ENCODE data around the gene HIGD2B. TPM values are rescaled to one million over a fixed set of nuclear protein-coding genes. Genes with fewer than 3 reads are reported as not detected.
"Not testable (repeated sequence)": the region's sequence is repeated elsewhere in the genome, so short reads cannot be mapped to it uniquely, and the experiment has no call there.

HIGD2B gene
- total and polyA plus RNA-seq, 11 donors = 0.23 TPM; not detected in 10

DNA sequence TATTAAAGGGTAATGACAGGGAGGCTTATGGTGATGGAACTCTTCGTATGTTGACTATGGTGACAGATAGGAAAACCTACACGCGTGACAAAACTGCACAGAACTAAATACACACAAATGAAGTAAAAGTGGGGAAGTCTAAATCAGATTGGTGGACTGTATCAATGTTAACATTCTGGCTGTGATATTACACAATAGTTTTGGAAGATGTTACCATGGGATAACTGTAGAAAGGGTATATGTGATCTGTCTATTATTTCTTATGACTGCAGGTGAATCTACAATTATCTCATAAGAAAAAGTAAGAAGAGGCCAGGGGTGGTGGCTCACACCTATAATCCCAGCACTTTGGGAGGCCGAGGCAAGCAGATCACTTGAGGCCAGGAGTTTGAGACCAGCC, 9.1 kb downstream of the HIGD2B start:
- 79 to 89% (median 88%) methylated on average over 4 of the region's 4 CpGs for WGBS, 4 donors
- H3K36me3 ChIP-seq = no peaks in the 10 kb centered on the region
- H3K4me1 ChIP-seq = no peaks in the 10 kb centered on the region
- H3K4me3 ChIP-seq = no peak overlapping the region
- H3K9me3 ChIP-seq = no peaks in the 10 kb centered on the region
- no peak for DNase-seq
- peaks cover 0 to 56% (median 15%) of the 10 kb centered on the region in 9 donors for H3K27me3 ChIP-seq
- no peak overlapping the region for H3K27ac ChIP-seq
- intact Hi-C loops (cut with DNase I) = loop anchor here in 4 of 10 donors (10.0 kb wide), 1 partner anchor 72 kb away; no protein-coding TSS in a partner anchor
- TF ChIP-seq, protein P1, sequence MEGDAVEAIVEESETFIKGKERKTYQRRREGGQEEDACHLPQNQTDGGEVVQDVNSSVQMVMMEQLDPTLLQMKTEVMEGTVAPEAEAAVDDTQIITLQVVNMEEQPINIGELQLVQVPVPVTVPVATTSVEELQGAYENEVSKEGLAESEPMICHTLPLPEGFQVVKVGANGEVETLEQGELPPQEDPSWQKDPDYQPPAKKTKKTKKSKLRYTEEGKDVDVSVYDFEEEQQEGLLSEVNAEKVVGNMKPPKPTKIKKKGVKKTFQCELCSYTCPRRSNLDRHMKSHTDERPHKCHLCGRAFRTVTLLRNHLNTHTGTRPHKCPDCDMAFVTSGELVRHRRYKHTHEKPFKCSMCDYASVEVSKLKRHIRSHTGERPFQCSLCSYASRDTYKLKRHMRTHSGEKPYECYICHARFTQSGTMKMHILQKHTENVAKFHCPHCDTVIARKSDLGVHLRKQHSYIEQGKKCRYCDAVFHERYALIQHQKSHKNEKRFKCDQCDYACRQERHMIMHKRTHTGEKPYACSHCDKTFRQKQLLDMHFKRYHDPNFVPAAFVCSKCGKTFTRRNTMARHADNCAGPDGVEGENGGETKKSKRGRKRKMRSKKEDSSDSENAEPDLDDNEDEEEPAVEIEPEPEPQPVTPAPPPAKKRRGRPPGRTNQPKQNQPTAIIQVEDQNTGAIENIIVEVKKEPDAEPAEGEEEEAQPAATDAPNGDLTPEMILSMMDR (IDR thresholded peaks at IDR 0.05) = no peak
- TF ChIP-seq POLR2A (IDR thresholded peaks at IDR 0.05) = no peak
- no peak for ATAC-seq

DNA sequence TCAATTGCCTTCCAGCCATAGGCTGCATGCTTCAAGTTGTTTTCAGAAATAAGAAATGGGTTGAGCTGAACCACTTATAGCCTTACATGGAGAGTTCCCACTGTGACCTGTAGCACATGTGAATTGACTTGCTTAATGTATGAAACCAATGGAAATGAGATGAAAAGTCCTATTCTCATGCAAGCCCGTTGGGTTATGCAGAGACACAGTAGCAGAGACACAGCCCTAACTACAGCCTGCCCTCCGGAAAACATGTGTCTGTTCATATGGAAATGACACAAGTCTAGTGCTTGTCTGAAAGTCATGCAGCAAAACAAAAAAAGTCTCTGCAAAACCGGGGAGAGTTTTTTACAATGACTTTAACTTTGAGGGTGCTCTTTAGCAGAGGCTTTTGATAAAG, 14.5 kb downstream of the HIGD2B start:
- DNase-seq (no peak), ATAC-seq (no peak)
- Histone ChIP-seq H3K4me1 (peaks cover 0 to 7% (median 0%) of the 10 kb centered on the region in 12 donors), H3K27ac (no peak overlapping the region), H3K36me3 (no peaks in the 10 kb centered on the region), H3K9me3 (no peaks in the 10 kb centered on the region), H3K27me3 (peaks cover 0 to 34% (median 6%) of the 10 kb centered on the region in 9 donors), H3K4me3 (no peak overlapping the region)
- 19 to 26% (median 24%) methylated on average over 3 of the region's 3 CpGs for WGBS, 4 donors
- TF ChIP-seq POLR2A (IDR thresholded peaks at IDR 0.05) = no peak
- TF ChIP-seq, protein P1 (IDR thresholded peaks at IDR 0.05) = no peak
- intact Hi-C loops (cut with DNase I) = loop anchor here in 6 of 10 donors (2.0 to 10.0 kb wide), 3 partner anchors 67 to 74 kb away; no protein-coding TSS in a partner anchor

DNA sequence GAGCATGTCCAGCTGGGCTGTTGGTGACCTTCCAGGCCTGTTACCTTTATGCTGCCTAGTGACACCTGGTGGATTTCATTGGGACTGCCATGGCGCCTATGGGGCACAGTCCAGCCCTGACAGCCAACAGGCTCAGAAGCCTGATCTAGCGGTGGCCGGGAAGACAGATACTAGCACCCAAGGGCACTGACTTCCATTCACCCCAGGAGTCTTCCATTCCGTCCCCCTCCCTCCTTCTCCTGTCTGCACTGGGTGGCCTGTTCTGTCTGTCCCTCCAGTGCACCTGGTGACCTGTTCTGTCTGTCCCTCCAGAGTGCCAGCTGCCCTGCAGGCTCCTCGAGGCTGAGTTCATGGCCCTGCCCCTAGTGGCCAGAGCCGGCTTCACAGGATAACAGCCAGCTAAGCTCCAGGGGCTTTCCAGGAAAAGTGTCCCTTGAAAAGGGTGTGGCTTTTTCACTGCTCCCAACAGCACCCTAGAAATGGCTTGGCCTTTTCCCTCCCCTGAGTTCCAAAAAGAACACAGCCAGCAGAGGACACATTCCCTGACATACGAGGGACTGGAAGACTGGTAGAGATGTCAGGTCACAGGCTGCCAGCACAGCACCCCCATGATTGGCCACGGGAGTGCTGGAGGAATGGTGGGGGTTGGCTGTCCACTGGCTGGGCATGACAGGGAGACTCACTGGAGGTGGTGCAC, 15.2 kb downstream of the HIGD2B start:
- WGBS, 4 donors = 5 to 11% (median 7%) methylated on average over 8 of the region's 8 CpGs
- H3K4me3 ChIP-seq = peak overlapping the region in 8 of 12 donors; percentile 11 to 44 (median 34)
- TF ChIP-seq, protein P1 (IDR thresholded peaks at IDR 0.05) = peak in 11 of 12 donors; percentile 55 to 76 (median 67)
- intact Hi-C loops (cut with DNase I) = loop anchor here in 6 of 10 donors (2.0 to 10.0 kb wide), 3 partner anchors 66 to 74 kb away; no protein-coding TSS in a partner anchor
- not testable (repeated sequence) for H3K4me1 ChIP-seq, H3K36me3 ChIP-seq, H3K9me3 ChIP-seq
- H3K27me3 ChIP-seq = peaks cover 0 to 26% (median 6%) of the 10 kb centered on the region in 9 donors
- ATAC-seq (peak; percentile 92 to 99 (median 98)), DNase-seq (peak; percentile 64 to 85 (median 73))
- peak overlapping the region in 3 of 12 donors; percentile 33 to 57 (median 42) for H3K27ac ChIP-seq

DNA sequence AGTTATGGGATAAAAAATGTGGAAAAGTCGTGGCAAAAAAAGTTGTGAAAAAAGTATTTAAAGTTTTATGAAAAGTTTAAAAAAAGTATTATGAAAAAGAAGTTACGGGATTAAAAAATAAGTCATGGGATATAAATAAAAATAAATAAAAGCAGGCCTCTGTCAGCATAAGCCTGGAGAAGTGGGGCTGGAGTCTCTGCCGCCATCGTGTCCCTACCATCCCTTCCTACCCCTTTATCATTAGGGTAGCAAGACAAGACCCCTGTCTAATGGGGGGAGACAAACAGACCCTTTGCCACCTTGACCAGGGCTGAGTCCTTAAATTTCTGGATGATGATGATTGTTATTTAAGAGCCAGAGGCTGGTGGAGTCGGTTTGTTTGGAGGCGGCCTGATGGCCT, 16.2 kb downstream of the HIGD2B start:
- intact Hi-C loops (cut with DNase I) = loop anchor here in 6 of 10 donors (2.0 to 10.0 kb wide), 3 partner anchors 65 to 73 kb away; no protein-coding TSS in a partner anchor
- not testable (repeated sequence) for H3K4me1 ChIP-seq, DNase-seq, H3K27ac ChIP-seq, H3K36me3 ChIP-seq, ATAC-seq, H3K4me3 ChIP-seq, H3K9me3 ChIP-seq
- peaks cover 0 to 19% (median 4%) of the 10 kb centered on the region in 9 donors for H3K27me3 ChIP-seq
- 88 to 96% (median 95%) methylated on average over 3 to 5 of the region's 6 CpGs for WGBS, 4 donors

DNA sequence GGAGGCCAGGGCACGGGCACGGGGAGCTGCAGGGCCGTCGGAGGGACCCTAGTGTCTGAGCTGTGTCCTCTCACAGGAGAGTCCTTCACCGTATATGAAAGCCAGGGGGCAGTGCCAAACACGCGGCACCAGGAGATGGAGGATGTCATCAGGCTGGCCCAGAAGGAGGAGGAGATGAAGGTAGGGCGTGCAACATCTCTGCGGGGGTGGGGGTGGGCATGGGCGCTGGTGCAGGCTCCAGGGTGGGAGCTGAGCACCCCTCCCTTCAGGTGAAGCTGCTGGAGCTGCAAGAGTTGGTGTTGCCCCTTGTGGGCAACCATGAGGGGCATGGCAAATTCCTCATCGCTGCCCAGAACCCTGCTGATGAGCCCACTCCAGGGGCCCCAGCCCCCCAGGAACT, 20.3 kb downstream of the HIGD2B start:
- H3K36me3 ChIP-seq; H3K4me3 ChIP-seq; DNase-seq; H3K27me3 ChIP-seq; H3K4me1 ChIP-seq; H3K9me3 ChIP-seq; ATAC-seq; intact Hi-C loops (cut with DNase I); H3K27ac ChIP-seq: not testable (repeated sequence)
- WGBS, 4 donors = 65 to 78% (median 71%) methylated on average over 3 to 5 of the region's 11 CpGs; no CpG with 5 or more reads in 1 of the 4 donors

DNA sequence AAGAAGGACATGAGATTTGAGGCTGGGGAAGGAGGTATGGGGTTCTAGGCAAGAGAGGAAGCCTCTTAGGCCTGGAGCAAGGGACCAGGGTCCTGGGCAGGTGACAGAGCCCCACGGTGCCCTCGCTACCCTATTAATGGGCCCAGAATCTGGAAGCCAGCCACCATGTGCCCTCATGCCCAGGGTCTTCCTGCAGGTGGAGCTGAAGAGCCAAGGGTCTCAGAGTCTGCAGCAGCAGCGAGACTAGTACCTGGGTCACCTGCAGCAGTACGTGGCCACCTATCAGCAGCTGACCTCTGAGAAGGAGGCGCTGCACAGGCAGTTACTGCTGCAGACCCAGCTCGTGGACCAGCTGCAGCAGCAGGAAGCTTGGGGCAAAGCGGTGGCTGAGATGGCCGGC, 22.1 kb downstream of the HIGD2B start:
- intact Hi-C loops (cut with DNase I); H3K4me1 ChIP-seq; H3K4me3 ChIP-seq; H3K27me3 ChIP-seq; H3K9me3 ChIP-seq; H3K36me3 ChIP-seq; H3K27ac ChIP-seq; DNase-seq; ATAC-seq: not testable (repeated sequence)
- 50 to 67% methylated on average over 1 to 3 of the region's 8 CpGs; no CpG with 5 or more reads in 2 of the 4 donors for WGBS, 4 donors

DNA sequence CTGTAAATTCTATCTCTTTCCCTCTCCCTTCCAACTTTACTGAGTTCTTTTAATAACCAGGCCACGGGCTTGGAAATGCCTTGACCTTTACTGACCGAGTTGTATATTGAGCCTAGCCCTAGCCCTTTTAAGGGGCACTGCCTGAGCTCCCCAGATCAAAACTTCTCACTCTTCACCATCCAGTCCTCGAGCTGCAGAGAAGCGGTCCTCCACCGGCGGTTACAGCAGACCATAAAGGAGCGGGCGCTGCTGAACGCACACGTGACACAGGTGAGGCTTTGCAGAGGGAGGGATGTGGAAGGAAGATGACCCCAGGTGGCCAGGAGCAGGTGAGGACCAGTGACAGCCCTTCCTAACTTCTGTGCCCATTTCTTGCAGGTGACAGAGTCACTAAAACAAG, 24.9 kb downstream of the HIGD2B start:
- H3K27me3 ChIP-seq; DNase-seq; ATAC-seq; H3K4me1 ChIP-seq; intact Hi-C loops (cut with DNase I); H3K36me3 ChIP-seq; H3K27ac ChIP-seq; H3K9me3 ChIP-seq; H3K4me3 ChIP-seq: not testable (repeated sequence)
- 81 to 87% (median 84%) methylated on average over 8 to 10 of the region's 10 CpGs for WGBS, 4 donors

DNA sequence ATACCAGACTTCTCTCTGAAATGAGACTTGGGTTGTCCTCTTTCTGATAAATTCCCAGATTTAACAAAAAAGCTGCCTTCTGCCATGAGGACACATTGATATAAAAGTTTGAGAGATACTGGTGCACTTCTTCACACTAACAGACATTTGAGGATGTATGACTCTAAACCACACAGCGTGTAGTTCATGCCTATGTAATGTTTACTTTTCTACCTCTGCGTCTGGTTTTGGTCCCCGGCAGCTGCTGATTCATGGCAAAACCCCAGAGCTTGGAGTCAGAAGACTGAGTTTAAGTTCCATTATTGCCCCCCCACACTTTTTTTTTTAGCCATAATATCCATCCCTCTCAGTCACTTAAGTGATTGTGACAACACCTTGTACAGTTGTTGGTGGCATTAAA, 30.0 kb downstream of the HIGD2B start:
- H3K4me1 ChIP-seq; intact Hi-C loops (cut with DNase I); H3K36me3 ChIP-seq; H3K4me3 ChIP-seq; DNase-seq; H3K27ac ChIP-seq; H3K27me3 ChIP-seq; ATAC-seq; H3K9me3 ChIP-seq: not testable (repeated sequence)
- WGBS, 4 donors = no CpG with 5 or more reads among the region's 3 CpGs
